ENCODE results near the gene UNG. TPM values are rescaled to one million over a fixed set of nuclear protein-coding genes. Genes with fewer than 3 reads are reported as not detected.

UNG gene
- total RNA-seq, 1 donor from 2014 or later: 29.2 TPM

DNA sequence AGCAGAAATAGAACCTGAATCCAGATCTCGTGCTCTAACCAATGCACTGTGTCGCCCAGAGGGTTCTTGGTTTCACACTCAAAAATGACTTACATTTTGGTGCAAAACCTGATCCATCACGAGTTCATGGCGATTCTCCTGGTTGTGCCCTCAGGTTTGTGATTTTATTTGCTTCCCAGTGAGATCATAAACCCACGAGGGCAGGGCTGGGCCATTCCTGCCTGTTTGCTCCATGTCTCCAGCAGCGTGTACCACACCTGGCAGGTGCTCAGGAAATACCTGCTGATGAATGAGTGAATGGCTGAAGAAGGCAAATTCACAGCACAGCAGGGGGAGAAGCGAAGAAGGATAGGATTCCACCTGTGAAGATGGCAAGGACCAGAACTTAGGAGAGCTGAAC is 28.4 kb downstream of the UNG start:
- Histone ChIP-seq H3K36me3 (no peaks in the 10 kb centered on the region), H3K27me3 (no peaks in the 10 kb centered on the region), H3K4me1 (peaks cover 13% of the 10 kb centered on the region), H3K4me3 (no peak overlapping the region), H3K27ac (peak overlapping the region; percentile 6), H3K9me3 (no peaks in the 10 kb centered on the region)
- TF ChIP-seq, protein P1, sequence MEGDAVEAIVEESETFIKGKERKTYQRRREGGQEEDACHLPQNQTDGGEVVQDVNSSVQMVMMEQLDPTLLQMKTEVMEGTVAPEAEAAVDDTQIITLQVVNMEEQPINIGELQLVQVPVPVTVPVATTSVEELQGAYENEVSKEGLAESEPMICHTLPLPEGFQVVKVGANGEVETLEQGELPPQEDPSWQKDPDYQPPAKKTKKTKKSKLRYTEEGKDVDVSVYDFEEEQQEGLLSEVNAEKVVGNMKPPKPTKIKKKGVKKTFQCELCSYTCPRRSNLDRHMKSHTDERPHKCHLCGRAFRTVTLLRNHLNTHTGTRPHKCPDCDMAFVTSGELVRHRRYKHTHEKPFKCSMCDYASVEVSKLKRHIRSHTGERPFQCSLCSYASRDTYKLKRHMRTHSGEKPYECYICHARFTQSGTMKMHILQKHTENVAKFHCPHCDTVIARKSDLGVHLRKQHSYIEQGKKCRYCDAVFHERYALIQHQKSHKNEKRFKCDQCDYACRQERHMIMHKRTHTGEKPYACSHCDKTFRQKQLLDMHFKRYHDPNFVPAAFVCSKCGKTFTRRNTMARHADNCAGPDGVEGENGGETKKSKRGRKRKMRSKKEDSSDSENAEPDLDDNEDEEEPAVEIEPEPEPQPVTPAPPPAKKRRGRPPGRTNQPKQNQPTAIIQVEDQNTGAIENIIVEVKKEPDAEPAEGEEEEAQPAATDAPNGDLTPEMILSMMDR (IDR thresholded peaks at IDR 0.05): no peak
- TF ChIP-seq POLR2A (IDR thresholded peaks at IDR 0.05): no peak
- no peak for TF ChIP-seq POLR2AphosphoS5 (IDR thresholded peaks at IDR 0.05; ENCODE audit: insufficient read depth in 1 of 2, low read depth in 1 of 2)
- intact Hi-C loops (cut with DNase I): no loop called here
- no peak for DNase-seq (ENCODE audit: extremely low spot score in 2 of 2)

DNA sequence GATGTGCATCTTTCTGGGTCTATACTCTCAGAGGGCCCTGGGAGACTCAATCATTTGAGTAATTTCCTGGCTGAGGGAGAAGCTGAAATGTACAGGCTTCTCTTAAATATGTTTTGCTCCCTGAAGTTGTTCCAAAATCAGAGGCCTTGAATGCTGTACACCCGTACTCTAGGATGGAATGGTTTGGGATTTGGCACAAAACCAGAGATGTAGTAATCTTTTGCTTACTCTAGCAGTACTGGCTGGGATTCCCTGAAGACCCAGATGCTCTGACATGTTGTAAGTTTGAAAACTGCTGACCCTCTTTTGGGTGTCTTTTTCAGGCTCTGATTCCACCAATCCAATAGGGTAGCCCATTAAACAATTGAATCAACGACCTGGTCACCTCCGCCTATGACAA is 29.4 kb downstream of the UNG start:
- no peak for TF ChIP-seq POLR2A (IDR thresholded peaks at IDR 0.05)
- TF ChIP-seq POLR2AphosphoS5 (IDR thresholded peaks at IDR 0.05; ENCODE audit: insufficient read depth in 1 of 2, low read depth in 1 of 2): no peak
- TF ChIP-seq, protein P1 (IDR thresholded peaks at IDR 0.05): no peak
- DNase-seq (ENCODE audit: extremely low spot score in 2 of 2): no peak
- intact Hi-C loops (cut with DNase I): no loop called here
- no peaks in the 10 kb centered on the region for H3K27me3 ChIP-seq
- peak overlapping the region; percentile 20 for H3K27ac ChIP-seq
- no peaks in the 10 kb centered on the region for H3K36me3 ChIP-seq
- no peak overlapping the region for H3K4me3 ChIP-seq
- H3K4me1 ChIP-seq: peaks cover 13% of the 10 kb centered on the region
- no peaks in the 10 kb centered on the region for H3K9me3 ChIP-seq

DNA sequence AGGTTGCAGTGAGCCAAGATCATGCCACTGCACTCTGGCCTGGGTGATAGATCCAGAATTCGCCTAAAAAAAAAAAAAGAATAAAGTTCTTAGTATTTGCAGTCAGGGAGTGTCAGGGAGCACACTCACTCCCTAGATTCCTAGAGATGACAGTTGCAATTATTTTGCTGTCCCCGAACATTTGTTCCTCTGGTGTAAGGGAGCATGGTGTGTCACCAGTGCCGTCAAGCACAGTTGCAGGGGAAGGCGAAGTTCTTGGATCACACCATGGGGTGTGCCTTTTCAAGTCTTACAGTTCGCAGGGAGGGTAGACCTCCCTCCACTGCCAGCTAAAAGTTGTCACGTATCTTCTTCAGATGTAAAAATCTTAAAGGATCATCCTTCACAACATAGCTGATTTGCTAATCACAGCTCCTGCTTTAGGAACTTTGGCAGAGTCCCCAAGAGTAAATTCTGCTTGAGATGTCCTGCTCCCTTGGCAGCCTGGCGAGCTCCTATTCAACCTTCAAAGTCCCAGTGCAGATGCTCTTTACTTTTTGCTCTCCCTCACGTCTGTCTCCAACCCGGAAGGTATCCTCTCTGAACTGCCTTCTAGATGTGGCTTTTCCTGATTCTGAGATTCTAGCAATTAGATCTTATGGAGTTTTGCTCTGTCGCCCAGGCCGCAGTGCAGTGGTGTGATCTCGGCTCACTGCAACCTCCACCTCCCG is 30.3 kb downstream of the UNG start:
- no peak for DNase-seq (ENCODE audit: extremely low spot score in 2 of 2)
- Histone ChIP-seq H3K27me3 (no peaks in the 10 kb centered on the region), H3K4me3 (no peak overlapping the region), H3K9me3 (no peaks in the 10 kb centered on the region), H3K27ac (no peak overlapping the region), H3K36me3 (no peaks in the 10 kb centered on the region), H3K4me1 (peaks cover 13% of the 10 kb centered on the region)
- TF ChIP-seq POLR2AphosphoS5 (IDR thresholded peaks at IDR 0.05; ENCODE audit: insufficient read depth in 1 of 2, low read depth in 1 of 2): no peak
- TF ChIP-seq, protein P1 (IDR thresholded peaks at IDR 0.05): no peak
- TF ChIP-seq POLR2A (IDR thresholded peaks at IDR 0.05): no peak
- intact Hi-C loops (cut with DNase I): no loop called here

DNA sequence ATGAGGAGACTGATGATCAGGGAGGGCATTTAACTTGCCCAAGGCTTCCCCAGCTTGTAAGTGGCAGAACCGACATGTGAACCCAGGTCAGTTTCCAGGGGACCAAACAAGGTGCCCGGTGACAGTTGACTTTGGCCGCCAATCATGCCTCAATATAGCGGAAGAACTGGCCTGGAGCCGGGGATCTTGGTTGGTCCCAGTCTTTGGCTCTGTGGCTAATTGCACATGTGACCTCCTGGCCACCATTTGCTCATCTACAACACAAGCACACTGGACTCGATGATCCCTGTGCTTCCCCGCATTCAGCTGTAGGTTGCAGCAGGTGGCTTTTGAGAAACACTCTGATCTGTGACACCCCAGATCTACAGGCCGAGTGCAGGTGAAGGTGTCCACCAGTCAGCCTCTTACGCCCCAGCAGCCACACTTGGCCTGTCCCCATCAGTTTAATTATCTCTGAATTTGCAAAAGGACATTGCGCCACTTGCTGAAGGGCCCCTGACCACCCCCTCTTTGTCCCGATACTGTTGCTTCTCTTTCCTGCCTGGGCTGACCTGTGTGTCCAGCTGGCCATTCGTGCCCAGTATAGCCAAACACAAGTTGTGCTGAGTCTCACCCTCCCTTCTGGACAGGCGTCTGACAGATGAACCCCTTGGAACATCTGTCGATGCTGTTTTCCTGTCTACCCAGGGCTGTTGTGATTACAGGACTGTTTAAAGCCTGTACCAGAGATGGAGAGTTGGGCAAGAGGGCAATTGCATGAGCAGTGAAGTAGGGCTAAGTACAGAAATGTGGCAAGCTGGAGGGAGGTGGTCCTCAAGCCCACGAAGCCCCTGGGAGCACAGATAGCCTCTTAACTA is 33.1 kb downstream of the UNG start:
- no peak for DNase-seq (ENCODE audit: extremely low spot score in 2 of 2)
- intact Hi-C loops (cut with DNase I): no loop called here
- Histone ChIP-seq H3K27ac (no peak overlapping the region), H3K4me1 (peaks cover 6% of the 10 kb centered on the region), H3K27me3 (no peaks in the 10 kb centered on the region), H3K36me3 (no peaks in the 10 kb centered on the region), H3K4me3 (no peak overlapping the region), H3K9me3 (no peaks in the 10 kb centered on the region)
- TF ChIP-seq, protein P1 (IDR thresholded peaks at IDR 0.05): no peak
- no peak for TF ChIP-seq POLR2AphosphoS5 (IDR thresholded peaks at IDR 0.05; ENCODE audit: insufficient read depth in 1 of 2, low read depth in 1 of 2)
- TF ChIP-seq POLR2A (IDR thresholded peaks at IDR 0.05): no peak
